Fibroblast of skin of left quadriceps (primary cell): Measurements from ENCODE around the gene LYRM9.
"Not testable (repeated sequence)": the region's sequence is repeated elsewhere in the genome, so short reads cannot be mapped to it uniquely, and the experiment has no call there.

Experiments used
- DNase-seq, 2 experiments: peaks; one replicate each; pipeline ENCODE4 v3.0.0-alpha.2; 2013; ENCODE audit warnings: low read depth in 2 of 2

The LYRM9 gene

DNA sequence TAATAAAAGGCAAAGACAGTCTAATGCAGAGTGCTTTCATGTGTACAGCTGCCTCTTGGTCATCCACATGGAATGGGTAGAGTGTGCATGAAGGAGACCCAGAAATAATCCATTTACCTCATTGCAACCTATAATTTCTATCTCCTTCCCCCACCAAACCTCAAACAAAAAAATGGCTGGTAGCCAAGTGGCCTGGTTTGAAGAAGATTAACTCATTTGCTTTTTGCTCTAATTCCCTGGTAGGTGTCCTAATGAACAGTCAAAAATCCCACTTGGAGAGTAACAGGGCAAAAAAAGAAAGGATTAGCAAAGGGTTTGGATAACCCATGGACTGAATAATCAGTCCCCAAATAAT, 13.0 kb upstream of the LYRM9 start:
- no peak for DNase-seq

GRCh38 chr17:27905447-27906225, 12.5 kb upstream of the LYRM9 start:
- DNase-seq = no peak

DNA sequence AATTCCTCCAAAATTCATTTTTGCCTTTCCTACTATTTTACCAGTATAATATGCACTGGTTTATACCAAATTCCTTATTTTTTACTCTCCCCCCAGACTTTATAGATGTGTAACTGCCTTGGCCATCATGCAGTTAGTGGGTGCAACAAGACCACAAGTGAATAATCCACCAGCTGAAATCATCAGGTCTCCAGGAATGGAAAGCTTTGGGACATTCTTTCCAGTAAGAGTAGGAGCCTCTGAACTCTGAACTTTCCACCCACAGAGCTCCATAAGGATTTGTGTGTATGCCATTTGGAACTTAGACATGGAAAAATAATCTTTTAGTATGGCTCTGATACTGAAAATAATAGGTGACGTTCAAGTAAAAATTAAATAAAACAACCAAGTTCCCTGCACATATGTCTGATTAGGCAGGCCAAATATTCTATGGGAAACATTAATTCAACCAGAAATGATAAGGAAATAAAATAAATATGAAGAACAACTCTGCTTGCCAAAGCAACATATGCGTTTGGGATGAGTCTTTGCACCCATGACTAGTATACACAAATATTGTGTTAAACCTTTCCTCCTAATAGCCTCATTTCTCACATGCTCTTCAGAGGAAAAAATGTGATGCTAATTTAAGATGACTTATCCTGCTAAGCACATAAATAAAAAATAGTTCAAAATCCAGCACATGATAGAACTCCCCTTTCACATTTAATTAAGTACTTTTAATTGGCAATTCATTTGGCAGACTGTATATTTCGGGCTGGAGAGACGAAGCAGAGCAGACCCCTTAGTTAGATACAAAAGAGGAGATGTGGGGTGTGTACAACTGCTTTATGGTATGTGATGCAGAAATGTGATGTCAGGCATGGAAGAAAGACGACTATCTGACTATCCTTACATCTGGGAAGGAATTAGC, 11.6 kb upstream of the LYRM9 start:
- no peak for DNase-seq

GRCh38 chr17:27904114-27904513, 10.9 kb upstream of the LYRM9 start:
- no peak for DNase-seq

DNA sequence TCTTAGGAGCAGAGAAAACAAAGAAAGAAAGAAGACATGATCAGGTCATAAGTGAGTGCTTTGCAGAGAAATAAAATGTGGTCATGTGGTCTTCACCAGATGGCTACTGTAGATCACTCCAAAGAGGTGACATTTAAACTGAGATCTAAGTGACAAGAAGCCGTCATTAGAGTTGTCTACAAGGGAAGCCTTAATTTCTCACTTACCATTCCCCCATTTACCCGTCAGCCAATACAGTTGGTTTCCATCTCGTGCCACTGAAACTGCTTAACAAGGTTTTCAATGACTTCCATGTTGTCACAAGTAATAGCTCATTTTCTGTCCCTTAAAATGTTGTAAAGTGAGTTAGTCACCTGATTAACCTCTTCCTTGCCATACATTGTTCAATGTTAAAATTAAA, 6.4 kb upstream of the LYRM9 start:
- DNase-seq = no peak

- DNase-seq = no peak
These were observed 4.9 kb upstream of the LYRM9 start for GRCh38 chr17:27898096-27898495.

DNA sequence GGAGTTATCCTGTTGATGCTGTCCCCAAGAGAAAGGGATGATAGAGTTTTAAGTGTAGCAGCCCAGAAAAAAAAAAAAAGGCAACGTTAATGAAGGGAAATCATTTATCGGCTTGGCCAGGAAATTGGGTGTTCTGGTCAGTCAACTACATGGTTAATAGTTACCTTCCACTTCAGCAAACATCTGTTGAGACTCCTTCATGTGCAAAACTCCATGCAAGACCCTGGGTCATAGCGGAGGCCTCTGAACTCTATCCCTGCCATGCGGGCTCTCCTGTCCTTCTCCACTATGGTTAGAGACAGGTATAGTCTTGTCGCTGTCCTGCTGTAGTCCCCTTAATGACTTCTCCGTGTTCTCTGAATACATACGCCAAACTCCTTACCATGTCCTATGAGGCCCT, 3.5 kb upstream of the LYRM9 start:
- no peak for DNase-seq

GRCh38 chr17:27895940-27896535, 2.9 kb upstream of the LYRM9 start:
- DNase-seq = no peak

DNA sequence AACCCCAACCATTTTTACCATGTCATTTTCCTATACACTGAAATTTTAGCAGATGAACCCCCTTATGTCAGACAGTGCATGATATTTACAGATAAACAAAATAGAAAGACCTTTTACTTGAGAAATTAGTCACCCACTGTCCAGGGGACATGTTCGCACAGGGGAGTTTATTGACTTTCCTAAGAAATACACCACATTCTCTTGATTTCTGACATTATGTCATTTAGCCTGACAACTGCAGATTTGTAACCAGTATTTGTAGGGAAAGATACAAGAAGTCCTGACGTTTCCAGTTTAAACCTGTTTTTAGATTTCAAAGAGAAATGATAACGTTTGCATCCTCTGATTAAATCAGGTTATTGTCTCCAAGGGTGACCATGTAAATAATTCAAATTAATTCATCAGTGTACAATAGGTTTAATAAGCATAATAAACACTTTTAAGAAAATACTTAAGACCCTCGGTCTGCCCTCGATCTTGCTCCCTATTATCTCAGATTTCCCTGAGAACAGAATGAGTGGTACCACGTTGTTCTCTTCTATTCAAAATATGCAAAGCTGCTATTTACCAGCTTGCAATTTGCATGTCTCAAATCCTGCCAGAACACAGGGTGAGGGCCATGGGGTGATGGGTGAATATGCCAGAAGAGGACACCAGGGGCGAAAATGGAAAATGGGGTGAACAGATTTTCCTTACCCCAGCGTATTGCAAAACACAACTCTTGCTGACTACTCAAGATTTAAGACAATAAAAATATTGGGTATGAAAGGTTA, 2.1 kb upstream of the LYRM9 start:
- DNase-seq = no peak

- no peak for DNase-seq
These were observed 807 bp upstream of the LYRM9 start for GRCh38 chr17:27893841-27894503.

- no peak for DNase-seq
These were observed 661 bp downstream of the LYRM9 start for GRCh38 chr17:27892542-27892865.

DNA sequence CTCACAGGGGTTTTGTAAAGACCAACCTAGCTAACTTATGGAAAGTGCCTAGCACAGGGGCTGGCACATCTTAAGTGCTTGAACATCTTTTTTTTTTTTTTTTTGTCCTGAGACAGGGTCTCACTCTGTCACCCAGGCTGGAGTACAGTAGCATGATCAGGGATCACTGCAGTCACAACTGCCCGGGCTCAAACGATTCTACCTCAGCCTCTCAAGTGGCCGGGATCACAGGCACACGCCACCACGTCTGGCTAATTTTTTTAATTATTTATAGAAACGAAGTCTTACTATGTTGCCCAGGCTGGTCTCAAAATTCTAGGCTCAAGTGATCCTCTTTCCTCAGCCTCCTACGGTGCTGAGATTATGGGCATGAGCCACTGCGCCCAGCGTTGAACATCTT, 1.3 kb downstream of the LYRM9 start:
- no peak for DNase-seq

DNA sequence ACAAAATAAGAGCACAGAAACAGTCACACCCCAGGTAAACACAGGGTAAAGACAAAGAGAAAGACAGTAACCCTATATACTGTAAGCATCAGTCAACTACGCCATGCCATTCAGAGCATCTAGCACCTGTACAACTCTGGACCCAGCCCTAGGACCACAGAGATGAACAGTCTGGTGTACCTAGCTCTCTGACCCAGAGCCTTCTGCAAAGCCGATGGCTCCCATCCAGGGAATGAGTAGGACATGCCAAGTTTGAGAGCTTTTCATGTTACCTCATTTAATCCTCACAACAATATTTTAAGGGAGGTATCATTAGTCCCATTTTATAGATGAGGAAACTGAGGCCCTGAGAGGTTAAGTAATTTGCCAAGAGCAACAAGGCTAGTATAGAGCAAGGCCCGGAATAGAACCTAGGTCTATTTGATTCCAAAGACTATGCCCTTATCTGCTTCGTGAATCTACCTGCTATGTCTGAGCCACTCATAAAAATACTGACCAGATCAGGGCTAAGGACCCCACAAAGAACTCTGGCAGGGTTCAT, 3.4 kb downstream of the LYRM9 start:
- DNase-seq = no peak

GRCh38 chr17:27888945-27889344, 4.2 kb downstream of the LYRM9 start:
- no peak for DNase-seq

- no peak for DNase-seq
These were observed 5.1 kb downstream of the LYRM9 start for GRCh38 chr17:27888067-27888466.

GRCh38 chr17:27886348-27886906, 6.7 kb downstream of the LYRM9 start:
- not testable (repeated sequence) for DNase-seq

GRCh38 chr17:27882162-27882840, 10.9 kb downstream of the LYRM9 start:
- no peak for DNase-seq

GRCh38 chr17:27879987-27880608, 13.1 kb downstream of the LYRM9 start:
- DNase-seq = peak; percentile 14 to 18

DNA sequence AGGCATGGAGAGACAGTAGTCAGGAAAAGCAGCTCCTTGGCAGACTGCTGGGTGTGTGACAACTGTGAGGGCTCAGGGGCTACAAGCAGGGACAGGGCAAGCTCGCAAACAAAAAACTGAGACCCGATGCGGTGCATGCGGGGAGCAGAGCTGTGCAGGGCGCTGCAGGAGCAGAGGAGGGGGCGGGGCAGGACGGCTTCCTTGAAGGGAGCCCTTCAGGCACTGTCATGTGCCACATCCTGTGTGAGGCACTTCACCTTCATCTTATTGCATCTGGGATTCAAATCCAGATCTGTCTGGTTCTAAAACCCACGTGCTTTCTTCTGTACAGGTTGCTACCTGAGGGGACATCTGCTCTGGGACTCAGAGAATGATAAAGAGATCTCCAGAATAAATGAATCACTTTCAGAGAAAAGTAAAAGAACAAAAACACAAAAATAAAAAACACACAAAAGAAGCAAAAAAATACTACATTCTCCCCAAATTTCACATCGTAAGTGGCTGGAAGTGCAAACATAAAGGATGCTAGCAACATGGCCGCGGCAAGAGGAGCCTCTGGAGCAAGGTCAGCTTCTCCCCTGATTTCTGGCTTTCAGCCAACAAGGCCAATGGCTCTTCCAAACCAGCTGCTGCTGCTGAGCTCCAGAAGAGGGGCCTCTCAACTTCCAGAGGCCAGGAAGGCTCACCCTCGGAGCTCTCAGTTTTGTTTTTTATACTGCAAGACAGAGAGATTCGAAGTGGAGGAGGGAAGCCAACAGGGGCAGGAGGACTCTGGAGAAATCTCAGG, 14.2 kb downstream of the LYRM9 start:
- DNase-seq = no peak
